ENCODE data around the gene MAGI2. TPM values are rescaled to one million over a fixed set of nuclear protein-coding genes. Genes with fewer than 3 reads are reported as not detected.
"Not testable (repeated sequence)": the region's sequence is repeated elsewhere in the genome, so short reads cannot be mapped to it uniquely, and the experiment has no call there.

MAGI2 gene
- total RNA-seq, 1 donor, result 18.8 TPM

DNA sequence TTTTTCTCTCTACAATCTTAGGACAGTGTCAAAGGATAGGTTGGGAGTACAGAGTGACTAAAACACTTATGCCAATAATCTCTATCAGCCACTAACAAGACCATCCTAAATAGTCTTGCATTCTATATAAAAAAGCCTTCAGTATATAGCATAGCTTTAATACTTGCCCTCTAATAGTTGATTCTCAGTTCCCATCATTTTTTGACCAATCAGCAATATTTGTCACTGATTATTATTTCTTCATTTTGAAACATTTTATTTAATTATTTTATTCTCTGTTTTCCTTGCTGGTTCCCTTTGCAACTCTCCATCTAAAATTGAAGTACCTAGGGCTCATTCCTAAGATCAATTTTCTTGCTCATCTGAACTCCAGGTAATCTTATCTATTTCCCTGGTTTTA is 470.0 kb downstream of the MAGI2 start:
- Histone ChIP-seq H3K79me2 (ENCODE audit: insufficient read depth, low read length) (no peaks in the 10 kb centered on the region), H3K4me2 (ENCODE audit: insufficient read depth, low read length) (no peak overlapping the region), H3K4me1 (ENCODE audit: insufficient read depth, low read length) (no peaks in the 10 kb centered on the region), H3K9me3 (ENCODE audit: low read depth, low read length) (no peaks in the 10 kb centered on the region), H3K36me3 (ENCODE audit: insufficient read depth, low read length) (no peaks in the 10 kb centered on the region), H3K27me3 (ENCODE audit: insufficient read depth, low read length) (no peaks in the 10 kb centered on the region), H2AFZ (ENCODE audit: low read length) (no peak overlapping the region), H3K27ac (ENCODE audit: low read depth, low read length) (no peak overlapping the region), H4K20me1 (ENCODE audit: insufficient read depth, low read length) (no peaks in the 10 kb centered on the region), H3K4me3 (ENCODE audit: insufficient read depth, low read length) (no peak overlapping the region)
- TF ChIP-seq, protein P1, sequence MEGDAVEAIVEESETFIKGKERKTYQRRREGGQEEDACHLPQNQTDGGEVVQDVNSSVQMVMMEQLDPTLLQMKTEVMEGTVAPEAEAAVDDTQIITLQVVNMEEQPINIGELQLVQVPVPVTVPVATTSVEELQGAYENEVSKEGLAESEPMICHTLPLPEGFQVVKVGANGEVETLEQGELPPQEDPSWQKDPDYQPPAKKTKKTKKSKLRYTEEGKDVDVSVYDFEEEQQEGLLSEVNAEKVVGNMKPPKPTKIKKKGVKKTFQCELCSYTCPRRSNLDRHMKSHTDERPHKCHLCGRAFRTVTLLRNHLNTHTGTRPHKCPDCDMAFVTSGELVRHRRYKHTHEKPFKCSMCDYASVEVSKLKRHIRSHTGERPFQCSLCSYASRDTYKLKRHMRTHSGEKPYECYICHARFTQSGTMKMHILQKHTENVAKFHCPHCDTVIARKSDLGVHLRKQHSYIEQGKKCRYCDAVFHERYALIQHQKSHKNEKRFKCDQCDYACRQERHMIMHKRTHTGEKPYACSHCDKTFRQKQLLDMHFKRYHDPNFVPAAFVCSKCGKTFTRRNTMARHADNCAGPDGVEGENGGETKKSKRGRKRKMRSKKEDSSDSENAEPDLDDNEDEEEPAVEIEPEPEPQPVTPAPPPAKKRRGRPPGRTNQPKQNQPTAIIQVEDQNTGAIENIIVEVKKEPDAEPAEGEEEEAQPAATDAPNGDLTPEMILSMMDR (IDR thresholded peaks at IDR 0.05; ENCODE audit: extremely low read depth, low read depth, low read length), result no peak
- no peak for DNase-seq (ENCODE audit: insufficient read length, low spot score, missing footprints)

DNA sequence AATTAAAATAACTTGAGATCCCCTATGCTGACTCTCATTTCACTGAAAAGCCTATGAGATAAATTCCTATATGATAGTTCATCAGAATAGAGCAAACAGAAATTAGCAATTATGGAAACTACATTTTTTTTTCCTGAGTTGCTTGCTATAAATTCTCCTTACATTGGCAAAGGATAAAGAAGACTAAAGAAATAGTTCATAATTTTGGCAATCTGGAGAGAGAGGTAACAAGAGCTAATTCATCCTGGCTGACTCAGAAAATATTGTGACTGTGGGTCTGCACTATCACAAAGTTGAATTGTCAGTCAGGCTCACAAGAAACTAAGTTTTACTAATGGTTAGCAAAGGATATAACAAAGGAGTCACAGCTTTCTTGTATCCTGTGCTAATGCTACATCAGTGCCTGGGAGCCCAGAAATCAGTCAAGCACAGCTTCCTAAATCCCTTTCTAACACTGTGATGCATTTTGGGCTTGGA is 483.0 kb downstream of the MAGI2 start:
- no peak for DNase-seq (ENCODE audit: insufficient read length, low spot score, missing footprints)
- peaks cover 14% of the 10 kb centered on the region for H3K4me1 ChIP-seq (ENCODE audit: insufficient read depth, low read length)
- no peaks in the 10 kb centered on the region for H3K9me3 ChIP-seq (ENCODE audit: low read depth, low read length)
- peak overlapping the region; percentile 50 for H3K27ac ChIP-seq (ENCODE audit: low read depth, low read length)
- H3K4me2 ChIP-seq (ENCODE audit: insufficient read depth, low read length), result peak overlapping the region; percentile 47
- no peak overlapping the region for H2AFZ ChIP-seq (ENCODE audit: low read length)
- no peak overlapping the region for H3K4me3 ChIP-seq (ENCODE audit: insufficient read depth, low read length)
- H3K27me3 ChIP-seq (ENCODE audit: insufficient read depth, low read length), result no peaks in the 10 kb centered on the region
- no peaks in the 10 kb centered on the region for H3K79me2 ChIP-seq (ENCODE audit: insufficient read depth, low read length)
- no peaks in the 10 kb centered on the region for H4K20me1 ChIP-seq (ENCODE audit: insufficient read depth, low read length)
- TF ChIP-seq, protein P1 (IDR thresholded peaks at IDR 0.05; ENCODE audit: extremely low read depth, low read depth, low read length), result no peak
- H3K36me3 ChIP-seq (ENCODE audit: insufficient read depth, low read length), result no peaks in the 10 kb centered on the region

DNA sequence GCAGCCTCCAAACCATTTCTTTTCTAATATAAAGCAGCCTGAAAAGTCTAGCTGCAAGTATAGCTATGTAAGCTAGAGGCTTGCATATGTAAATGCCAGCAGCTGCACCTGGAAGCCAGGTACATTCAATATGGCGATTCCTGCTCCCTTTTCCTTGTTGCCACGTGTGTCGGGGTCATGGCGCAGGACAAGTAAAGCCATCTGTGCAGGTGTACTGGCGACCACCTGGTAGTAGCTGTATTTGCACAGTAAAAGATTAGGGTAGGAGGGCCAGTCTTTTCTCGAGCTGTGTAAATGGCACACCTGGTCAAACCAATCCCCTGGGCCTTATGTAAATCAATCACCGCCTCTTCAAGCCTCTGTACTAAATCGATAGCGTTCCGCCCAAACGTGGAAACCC is 484.5 kb downstream of the MAGI2 start:
- Histone ChIP-seq H2AFZ (ENCODE audit: low read length) (no peak overlapping the region), H3K27ac (ENCODE audit: low read depth, low read length) (no peak overlapping the region), H3K4me3 (ENCODE audit: insufficient read depth, low read length) (no peak overlapping the region)

DNA sequence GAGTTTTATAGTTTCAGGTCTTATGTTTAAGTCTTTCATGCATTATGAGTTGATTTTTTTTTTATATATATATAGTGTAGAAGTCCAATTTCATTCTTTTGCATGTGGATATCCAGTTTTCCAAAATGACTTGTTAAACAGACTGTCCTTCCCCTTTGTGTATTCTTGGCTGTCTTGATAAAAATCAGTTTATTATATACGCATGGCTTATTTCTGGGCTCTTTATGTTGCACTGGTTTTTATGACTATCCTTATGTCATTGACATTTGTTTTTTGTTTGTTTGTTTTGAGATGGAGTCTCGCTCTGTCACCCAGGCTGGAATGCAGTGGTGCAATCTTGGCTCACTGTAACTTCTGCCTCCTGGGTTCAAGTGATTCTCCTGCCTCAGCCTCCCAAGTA is 485.9 kb downstream of the MAGI2 start:
- H3K27me3 ChIP-seq (ENCODE audit: insufficient read depth, low read length); H3K27ac ChIP-seq (ENCODE audit: low read depth, low read length); DNase-seq (ENCODE audit: insufficient read length, low spot score, missing footprints); H3K9me3 ChIP-seq (ENCODE audit: low read depth, low read length); H3K79me2 ChIP-seq (ENCODE audit: insufficient read depth, low read length); H2AFZ ChIP-seq (ENCODE audit: low read length); H4K20me1 ChIP-seq (ENCODE audit: insufficient read depth, low read length); H3K36me3 ChIP-seq (ENCODE audit: insufficient read depth, low read length); H3K4me2 ChIP-seq (ENCODE audit: insufficient read depth, low read length); H3K4me3 ChIP-seq (ENCODE audit: insufficient read depth, low read length): not testable (repeated sequence)
- peaks cover 14% of the 10 kb centered on the region for H3K4me1 ChIP-seq (ENCODE audit: insufficient read depth, low read length)

More for the DNA sequence above, 484.5 kb downstream of the MAGI2 start:
- no peaks in the 10 kb centered on the region for H3K36me3 ChIP-seq (ENCODE audit: insufficient read depth, low read length)
- no peaks in the 10 kb centered on the region for H3K9me3 ChIP-seq (ENCODE audit: low read depth, low read length)
- no peak overlapping the region for H3K4me2 ChIP-seq (ENCODE audit: insufficient read depth, low read length)
- no peaks in the 10 kb centered on the region for H4K20me1 ChIP-seq (ENCODE audit: insufficient read depth, low read length)
- DNase-seq (ENCODE audit: insufficient read length, low spot score, missing footprints), result no peak
- H3K27me3 ChIP-seq (ENCODE audit: insufficient read depth, low read length), result no peaks in the 10 kb centered on the region
- peaks cover 14% of the 10 kb centered on the region for H3K4me1 ChIP-seq (ENCODE audit: insufficient read depth, low read length)
- TF ChIP-seq, protein P1 (IDR thresholded peaks at IDR 0.05; ENCODE audit: extremely low read depth, low read depth, low read length), result no peak
- H3K79me2 ChIP-seq (ENCODE audit: insufficient read depth, low read length), result no peaks in the 10 kb centered on the region

All from osteoblast (primary cell).